NCI-H2227 treated with DMSO at 0.1 percent for 48 hours (cell line): ENCODE measurements around the gene KDSR.

Experiments used
- DNase-seq: peaks from one replicate; lab custom pipeline; 2025; lab: John Stamatoyannopoulos, UW

Gene KDSR

DNA sequence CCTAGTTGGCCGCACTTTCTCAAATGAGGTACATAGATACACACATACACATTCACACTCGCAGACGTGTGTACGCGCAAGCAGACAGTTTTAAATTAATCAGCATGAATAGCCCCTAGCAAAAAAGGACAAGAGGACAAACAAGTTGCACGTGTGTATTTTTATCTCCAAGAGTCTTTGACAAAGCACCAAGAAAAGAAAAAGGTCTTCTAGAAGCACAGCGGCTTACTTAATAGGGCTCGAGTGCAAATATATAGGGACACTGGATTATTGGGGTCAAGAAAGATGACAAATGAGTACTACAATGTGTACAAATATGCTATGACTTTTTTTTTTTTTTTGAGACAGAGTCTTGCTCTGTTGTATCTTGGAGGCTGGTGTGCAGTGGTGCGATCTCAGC lies 45.7 kb downstream of the KDSR start:
- no peak for DNase-seq

DNA sequence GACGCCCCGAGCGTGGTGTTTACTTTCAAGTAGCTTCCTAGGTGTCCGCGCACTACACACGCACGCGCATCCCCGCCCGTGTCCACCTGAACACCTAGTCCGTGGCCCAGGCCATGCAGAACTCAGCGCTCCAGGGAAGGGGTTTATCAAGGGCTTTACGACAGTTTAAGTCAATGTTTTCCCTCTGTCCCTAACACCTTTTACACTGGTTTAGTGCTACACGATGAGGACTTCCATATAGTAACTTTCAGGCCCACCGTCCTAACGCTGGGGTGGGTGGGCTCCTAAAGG lies 46.1 kb downstream of the KDSR start:
- no peak for DNase-seq

DNA sequence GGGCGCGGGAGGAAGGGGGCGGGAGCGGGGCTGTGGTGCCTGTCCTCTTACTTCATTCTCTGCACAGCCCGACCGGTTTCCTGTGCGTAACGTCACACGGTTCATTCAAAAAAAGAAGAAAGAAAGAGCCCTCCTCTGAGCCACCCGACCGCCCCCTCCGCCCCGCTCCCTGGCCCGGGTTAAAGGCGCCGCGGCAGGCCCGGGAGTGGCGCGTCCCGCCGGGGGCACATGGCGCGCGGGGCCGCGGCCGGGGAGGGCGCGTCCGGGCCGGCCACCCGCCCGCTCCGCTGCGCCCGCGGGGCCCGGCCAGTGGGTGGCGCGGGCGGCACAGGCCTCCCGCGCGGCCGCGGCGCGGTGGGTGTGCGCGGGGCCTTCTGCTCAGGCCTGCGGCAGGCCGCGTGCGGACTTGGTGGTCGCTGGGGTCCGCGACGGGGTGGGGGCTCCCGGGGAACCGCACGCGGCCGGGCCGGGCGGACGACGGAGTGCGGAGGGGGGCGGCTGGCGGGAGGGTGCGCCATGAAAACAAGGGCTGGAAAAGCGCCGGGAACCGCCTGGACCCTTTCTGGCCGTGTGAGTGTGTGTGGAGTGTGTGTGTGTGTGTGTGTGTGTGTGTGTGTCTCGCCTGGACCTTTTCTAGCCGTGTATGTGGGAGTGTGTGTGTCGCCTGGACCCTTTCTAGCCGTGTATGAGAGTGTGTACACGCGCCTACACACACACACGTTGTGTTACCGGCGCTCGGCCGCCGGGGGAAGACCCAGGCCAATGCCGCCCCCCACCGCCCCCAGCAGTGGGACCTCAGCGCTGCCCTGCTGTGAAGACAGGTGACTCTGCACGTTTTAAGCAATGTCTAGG lies 46.7 kb downstream of the KDSR start:
- DNase-seq, result peak; percentile 57

DNA sequence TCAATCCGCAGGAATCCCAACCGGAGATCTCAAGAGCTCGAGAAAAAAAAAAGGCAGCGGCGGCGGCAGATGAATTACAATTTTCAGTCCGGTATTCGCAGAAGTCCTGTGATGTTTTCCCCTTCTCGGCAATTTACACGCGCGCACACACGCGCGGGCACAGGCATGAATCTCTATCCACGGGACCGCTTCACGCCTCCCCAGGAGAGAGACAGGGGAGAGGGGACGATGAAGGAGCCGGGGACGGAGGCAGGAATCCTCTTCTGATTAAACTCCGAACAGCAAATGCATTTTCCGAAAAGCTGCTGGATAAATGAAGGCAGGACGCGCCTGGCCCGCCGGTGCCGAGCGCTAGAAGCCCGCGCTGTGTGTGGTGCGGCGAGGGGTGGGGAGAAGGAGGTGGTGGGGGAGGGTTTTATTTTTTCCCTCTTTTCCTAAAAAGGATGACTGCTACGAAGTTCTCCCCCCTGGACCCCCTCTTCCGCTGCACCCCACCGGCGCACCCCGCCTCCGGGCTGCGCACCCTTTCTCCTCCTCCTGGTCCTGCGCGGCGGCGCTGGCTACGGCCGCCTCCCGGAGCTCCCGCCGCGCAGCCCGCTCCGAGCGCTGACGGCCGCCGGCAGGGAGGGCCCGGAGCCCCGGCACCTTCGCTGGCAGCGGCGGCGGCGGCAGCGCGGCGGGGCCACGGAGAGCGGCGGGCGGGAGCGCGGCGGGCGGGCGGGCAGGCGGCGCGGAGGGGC lies 47.5 kb downstream of the KDSR start, which contains the start of gene BCL2:
TSS of gene BCL2 (minus strand) at position 387 of the 740 bp plus-strand sequence.
- DNase-seq, result peak; percentile 43

DNA sequence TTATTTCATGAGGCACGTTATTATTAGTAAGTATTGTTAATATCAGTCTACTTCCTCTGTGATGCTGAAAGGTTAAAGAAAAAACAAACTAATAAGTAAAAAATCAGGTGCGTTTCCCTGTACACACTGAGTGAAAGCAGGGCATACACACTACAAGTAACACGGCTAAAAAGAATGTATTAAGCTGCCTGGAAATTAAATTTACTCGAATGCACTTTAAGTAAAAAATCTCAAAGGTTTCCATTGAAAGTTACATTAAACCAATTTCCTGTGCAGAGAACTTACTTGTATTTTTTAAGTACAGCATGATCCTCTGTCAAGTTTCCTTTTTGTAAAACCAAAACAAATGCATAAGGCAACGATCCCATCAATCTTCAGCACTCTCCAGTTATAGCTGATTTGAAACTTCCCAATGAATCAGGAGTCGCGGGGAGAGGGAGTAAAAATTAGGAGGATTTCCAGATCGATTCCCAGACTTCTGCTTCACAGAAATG lies 48.1 kb downstream of the KDSR start:
- DNase-seq, result no peak

DNA sequence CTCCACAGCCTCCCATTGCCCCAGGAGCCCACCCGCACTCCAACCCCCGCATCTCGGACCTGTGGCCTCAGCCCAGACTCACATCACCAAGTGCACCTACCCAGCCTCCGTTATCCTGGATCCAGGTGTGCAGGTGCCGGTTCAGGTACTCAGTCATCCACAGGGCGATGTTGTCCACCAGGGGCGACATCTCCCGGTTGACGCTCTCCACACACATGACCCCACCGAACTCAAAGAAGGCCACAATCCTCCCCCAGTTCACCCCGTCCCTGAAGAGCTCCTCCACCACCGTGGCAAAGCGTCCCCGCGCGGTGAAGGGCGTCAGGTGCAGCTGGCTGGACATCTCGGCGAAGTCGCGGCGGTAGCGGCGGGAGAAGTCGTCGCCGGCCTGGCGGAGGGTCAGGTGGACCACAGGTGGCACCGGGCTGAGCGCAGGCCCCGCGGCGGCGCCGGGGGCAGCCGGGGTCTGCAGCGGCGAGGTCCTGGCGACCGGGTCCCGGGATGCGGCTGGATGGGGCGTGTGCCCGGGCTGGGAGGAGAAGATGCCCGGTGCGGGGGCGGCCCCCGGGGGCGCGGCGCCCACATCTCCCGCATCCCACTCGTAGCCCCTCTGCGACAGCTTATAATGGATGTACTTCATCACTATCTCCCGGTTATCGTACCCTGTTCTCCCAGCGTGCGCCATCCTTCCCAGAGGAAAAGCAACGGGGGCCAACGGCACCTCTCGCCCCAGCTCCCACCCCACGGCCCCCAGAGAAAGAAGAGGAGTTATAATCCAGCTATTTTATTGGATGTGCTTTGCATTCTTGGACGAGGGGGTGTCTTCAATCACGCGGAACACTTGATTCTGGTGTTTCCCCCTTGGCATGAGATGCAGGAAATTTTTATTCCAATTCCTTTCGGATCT lies 48.8 kb downstream of the KDSR start:
- no peak for DNase-seq

DNA sequence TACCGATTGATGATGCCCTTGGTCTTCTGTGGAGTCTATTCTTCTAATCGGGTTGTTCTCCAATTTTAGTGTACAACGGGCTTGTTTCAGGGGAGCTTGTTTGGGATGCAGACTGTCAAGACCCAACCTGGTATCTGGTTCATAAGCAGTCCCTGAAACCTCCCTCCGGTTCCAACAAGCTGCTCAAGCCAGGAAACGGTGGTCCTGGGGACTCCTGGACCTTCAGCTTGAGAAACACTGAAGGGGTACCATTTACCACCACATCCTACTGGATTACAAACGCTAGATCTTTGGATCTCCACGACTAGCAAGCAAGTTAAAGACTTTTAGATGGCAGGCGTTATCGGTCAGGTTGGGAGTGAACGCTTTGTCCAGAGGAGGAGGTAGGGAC lies 49.5 kb downstream of the KDSR start:
- no peak for DNase-seq

DNA sequence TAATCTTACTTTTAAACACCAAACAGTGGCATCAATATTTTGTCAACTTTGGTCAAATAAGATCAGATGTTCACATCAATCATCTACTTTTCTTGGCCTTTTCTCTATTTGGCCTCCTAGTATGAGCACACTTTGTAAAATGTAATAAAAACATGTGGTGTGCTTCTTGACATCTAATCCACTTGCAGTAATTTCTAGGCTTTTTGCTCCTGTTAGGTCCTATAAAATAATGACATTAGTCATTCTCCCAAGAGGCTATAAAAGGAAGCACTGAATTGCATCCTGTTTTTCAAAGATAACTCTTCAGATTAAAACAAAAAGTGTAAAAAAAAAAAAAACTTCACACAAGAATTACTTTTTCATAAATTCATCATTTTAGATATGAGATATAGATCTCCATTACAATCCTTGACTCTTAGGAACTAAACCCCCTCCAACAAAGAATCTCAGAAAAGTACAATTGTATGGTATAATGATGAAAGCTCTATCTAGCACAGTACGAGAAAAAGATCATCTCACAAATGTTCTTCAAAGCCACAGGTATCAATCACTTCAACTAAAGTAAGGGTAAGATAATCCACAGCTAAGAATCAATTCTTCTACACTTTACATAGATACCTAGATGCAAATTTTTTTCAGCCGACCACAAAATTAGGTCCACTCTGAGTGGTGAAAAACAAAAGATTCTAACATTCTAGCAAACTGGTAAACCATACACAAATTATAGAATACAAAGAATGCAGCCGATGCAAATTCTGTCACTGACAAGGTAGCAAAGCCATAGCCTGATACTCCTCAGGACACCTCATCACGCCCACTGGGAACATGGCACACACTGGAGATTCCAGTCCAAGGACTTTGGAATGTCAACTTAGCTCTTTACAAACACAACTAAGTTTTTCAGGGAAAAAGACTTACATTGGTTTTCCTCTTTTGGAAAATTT lies 50.1 kb downstream of the KDSR start:
- DNase-seq, result no peak

DNA sequence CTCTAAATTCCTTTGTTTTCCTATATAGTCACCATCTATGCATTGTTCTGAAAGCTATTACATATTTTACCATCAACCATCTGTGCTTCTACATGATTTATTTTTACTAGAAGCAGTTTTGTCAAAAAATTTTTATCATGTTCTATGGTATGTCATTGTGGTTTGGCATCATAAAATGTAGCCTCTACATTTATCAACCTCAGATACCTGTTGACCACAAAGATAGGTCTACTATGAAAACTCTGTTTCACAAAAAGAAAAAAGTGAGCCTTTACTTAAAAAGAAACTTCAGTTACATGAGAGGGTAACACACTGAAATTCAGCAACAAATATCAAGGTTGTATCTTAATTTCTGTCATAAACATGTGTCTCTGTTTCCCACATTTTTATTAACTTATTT lies 51.1 kb downstream of the KDSR start:
- no peak for DNase-seq

DNA sequence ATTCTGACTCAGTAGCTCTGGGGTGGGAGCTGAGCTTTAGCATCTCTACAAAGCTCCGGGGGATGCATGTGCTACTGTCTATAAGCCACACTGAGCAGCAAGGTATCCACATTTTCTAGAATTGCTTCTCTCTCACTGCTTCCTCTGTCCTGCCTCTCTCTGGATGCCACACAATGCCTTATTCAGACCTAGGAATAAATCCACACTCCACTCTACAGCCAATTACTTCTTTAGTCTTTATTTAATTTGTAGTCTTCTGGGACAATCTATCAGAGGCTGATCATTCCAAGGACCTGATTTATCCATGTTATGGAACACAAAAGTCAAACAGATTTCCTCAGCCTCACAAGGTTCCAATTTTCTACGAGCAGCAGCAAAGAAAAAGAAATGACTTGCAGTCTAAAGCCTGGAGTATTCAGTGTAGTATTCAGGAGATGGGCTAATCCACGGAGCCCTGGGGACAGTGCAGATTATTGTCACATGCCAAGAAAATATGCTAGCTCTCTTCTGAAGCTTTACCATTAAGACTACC lies 51.8 kb downstream of the KDSR start:
- DNase-seq, result no peak

DNA sequence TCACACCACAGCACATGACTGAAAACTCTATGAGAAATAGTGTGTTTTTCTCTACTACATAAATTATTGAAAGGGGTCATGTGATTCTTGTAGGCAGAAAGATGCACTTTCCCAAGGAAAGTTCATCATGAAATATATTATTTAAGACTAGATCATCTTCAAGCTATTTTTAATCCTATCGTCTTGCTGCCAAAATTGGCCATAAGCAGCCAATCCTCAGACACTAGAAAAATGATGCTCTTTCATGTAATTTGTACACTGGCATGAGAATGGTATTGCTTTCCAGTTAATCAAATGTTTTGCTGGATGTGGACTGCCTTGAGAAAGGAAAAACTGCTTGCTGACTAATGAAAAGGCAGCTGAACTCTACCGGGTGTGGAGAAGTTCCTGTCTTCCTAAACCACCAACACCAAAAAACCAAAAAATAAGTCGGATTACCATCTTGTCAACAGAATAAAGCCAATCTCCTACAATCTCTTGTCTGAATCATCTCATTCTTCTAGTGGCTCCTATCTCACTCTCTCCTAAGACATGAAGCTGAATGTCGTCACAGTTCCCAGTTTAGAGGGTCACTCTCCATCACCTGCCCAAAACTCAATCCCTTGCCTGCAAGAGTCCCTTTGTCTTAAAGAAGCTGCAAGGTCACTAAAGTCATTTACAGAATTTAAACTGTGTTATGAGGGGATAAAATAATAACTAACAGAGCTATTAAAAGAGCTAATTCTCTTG lies 52.8 kb downstream of the KDSR start:
- no peak for DNase-seq

DNA sequence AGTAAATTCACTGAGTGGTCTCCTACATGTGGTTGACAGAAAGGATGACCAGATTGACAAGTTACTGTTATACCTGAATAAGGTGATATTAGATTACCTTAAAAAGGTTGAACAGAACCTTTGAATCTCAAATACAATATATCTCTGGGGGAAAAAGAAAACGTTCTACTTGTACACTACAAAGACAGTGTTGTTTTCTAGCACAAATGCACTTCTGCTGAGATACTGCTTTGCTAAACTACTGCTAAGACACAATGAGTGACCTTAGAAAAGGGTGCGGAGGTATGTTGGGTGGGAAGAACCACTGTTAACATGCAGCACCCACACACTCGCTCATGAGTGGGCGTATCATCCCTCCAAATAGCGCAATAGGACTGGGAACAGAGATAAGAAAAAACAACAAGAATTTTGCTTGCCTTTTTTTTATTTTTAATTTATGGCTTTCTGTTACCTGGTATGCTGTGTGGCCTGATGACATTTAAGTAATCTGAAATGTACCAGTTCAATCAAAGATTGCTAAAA lies 53.5 kb downstream of the KDSR start:
- no peak for DNase-seq

DNA sequence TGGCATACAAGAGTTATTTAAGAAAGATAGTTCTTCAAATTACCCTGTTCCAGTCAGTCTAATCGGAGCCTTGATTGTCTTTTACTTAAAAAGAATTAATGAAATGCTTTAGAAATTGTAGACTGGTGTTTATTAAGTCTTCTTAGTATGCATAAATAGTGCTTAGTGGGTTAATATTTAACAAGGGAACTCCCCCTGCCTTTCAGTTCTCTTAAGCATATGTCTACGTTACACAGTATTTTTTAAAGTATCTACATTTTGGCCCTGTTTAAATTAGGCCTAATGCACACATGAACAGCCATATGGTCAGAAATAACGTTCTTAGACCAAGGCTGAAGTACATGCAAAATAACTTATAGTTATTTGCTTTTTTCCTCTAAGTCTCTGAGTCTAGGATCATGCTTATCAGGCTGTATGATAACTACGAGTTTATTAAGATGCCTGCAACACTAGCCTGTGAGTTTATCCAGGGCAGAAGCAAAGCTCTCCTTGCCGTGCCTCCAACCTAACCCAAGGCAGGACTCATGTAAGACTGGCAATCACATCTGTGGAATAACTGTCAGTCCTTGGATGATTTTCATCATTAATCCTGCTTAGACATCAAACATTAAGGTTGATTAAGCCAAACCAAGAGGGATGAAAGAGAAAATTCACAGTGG lies 54.1 kb downstream of the KDSR start:
- no peak for DNase-seq

DNA sequence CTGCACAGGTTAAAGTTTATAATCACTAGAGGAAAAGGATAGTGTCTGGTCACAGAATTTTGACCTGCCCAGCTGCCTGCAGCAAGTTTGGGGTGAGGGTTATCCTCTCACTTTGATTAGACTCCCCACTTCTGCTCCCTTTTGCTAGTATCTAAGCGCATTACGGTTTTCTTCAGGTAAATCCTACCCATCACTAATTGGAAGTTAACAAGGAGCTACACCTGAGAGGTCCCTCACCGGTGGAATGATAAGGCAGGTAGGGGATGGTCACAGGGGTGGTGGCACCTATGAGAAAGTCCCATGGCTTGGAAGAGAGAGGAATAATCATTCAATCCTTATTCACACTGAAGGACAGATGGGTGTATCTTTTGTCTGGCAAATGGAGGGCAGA lies 55.0 kb downstream of the KDSR start:
- no peak for DNase-seq

DNA sequence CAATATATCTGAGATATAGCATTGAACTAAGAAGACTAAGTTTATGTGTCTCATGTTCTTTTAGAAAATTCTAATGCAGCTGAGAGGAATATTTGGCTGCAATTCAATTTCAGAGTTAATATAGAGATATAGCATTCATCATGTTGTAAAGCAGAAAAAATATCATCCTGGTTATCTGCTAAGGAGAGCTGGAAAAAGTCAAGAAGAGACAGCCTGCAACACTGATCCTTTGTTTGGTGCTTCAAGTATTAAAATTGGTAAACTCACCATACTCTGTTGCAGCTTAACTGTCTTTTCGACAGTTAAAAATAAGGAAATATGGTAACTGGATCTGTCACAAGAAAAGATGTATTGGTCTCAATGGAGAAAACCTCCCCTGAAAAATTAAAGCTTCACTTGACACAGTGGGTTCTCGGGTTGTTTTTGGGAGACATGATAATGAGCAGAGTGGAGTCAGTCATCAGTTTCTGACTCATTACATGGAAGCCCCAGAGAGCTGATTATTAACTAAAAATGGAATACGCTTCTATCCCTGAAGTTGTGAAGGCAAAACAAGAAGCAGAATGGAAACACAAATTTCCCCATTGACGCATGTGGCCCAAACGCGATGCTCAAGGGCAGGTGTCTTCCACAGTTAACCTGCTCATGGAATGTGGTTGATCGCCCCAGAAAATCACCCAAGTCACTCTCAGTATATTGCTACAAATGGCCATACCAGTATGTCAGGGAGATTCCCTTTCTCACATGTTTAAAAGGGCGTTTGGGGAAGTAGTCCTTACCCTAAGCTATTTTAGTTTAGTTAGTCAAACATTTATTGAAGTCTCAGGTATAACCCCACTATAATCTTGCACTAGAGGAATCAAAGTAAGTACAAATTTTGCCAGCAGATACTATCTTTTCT lies 55.6 kb downstream of the KDSR start:
- DNase-seq, result no peak

DNA sequence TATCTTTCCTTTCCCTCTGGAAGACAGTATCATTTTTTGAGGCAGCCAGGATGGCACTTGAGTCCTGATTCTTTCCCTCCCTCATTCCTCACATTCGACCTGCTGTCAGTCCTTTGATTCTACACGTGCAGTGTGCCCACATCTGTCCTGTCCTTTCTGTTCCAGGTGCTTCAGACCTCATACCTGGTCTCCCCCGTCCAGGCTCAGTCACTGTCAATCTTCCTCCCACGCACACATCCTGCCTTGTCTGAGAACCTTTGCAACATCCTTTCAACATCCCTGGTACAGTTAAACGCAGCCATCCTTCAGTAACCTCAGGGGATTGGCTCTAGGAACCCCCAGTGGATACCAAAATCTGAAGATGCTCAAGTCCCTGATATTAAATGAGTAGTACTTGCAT lies 57.6 kb downstream of the KDSR start:
- DNase-seq, result no peak

DNA sequence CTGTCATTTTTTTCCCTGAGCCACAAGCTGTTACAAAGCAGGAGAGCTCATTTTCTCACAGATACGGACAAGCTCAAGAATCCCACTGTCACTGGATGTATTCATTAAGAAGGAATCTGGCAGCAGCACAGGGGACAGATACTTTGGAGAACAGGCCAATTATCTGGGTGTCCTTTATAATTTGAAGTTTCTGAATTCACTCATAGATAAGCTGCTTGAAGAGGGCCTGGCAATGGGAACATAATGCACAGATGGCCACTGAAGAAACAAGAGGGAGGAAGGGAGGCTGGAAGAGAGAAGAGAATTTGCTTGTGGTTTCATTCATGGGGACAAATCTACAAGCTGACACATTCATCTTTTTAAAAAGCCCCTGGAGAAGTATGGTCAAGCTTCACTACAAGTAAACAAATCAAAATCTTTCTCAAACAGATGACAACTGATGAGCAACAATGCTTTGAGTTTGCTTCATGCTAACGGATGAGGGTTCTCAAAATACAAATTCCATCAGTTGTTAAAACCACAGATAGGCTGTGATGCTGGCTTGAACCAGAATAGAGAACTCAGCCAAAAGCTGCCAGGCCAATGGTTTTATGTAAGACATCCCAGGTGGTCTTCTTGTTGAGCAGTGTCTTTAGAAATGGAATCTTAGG lies 59.3 kb downstream of the KDSR start:
- DNase-seq, result no peak
